GM18520 (cell line): ENCODE measurements around the gene DLX3.

Experiments used
- ATAC-seq: cut with Tn5 transposase; IDR thresholded peaks from one replicate; pipeline ENCODE4 v1.9.1; 2021; ENCODE audit not compliant: unreplicated experiment

Gene DLX3

GRCh38 chr17:50024808-50025207 is 29.8 kb upstream of the DLX3 start:
- no peak for ATAC-seq

GRCh38 chr17:50023520-50023919 is 28.5 kb upstream of the DLX3 start:
- ATAC-seq = no peak

- ATAC-seq = no peak
Observed at GRCh38 chr17:50022463-50023130, 27.6 kb upstream of the DLX3 start.

- no peak for ATAC-seq
Observed at GRCh38 chr17:50021681-50022370, 26.8 kb upstream of the DLX3 start.

GRCh38 chr17:50020841-50021599 is 26.0 kb upstream of the DLX3 start:
- no peak for ATAC-seq

- no peak for ATAC-seq
Observed at GRCh38 chr17:50018909-50019308, 23.9 kb upstream of the DLX3 start.

GRCh38 chr17:50015146-50015545 is 20.1 kb upstream of the DLX3 start:
- ATAC-seq = no peak

GRCh38 chr17:50014471-50015088 is 19.6 kb upstream of the DLX3 start:
- ATAC-seq = no peak

GRCh38 chr17:50013079-50013478 is 18.1 kb upstream of the DLX3 start:
- ATAC-seq = no peak

GRCh38 chr17:50009282-50009681 is 14.3 kb upstream of the DLX3 start:
- ATAC-seq = no peak

- ATAC-seq = no peak
Observed at GRCh38 chr17:50003911-50004310, 8.9 kb upstream of the DLX3 start.

GRCh38 chr17:49998836-49999511 is 4.0 kb upstream of the DLX3 start:
- ATAC-seq = no peak

- no peak for ATAC-seq
Observed at GRCh38 chr17:49997773-49998703, 3.0 kb upstream of the DLX3 start.

GRCh38 chr17:49997301-49997650 is 2.3 kb upstream of the DLX3 start:
- no peak for ATAC-seq

- no peak for ATAC-seq
Observed at GRCh38 chr17:49996495-49997300, 1.7 kb upstream of the DLX3 start.

GRCh38 chr17:49996121-49996494 is 1.1 kb upstream of the DLX3 start:
- no peak for ATAC-seq

- ATAC-seq = no peak
Observed at GRCh38 chr17:49994085-49995054, 654 bp downstream of the DLX3 start.

- ATAC-seq = no peak
Observed at GRCh38 chr17:49993423-49994060, 1.5 kb downstream of the DLX3 start.
